Panc1 (cell line): Measurements from ENCODE around the gene EXTL1. TPM values are rescaled to one million over a fixed set of nuclear protein-coding genes. Genes with fewer than 3 reads are reported as not detected.

Experiments used
- ATAC-seq: fragments of 200-7000 bp; cut with Tn5 transposase; 2 replicates; pipeline ENCODE4 v1.9.1; 2020; ENCODE audit warnings: mild to moderate bottlenecking, moderate library complexity
- BruUV-seq: library from RNA; stranded (reverse); fragments of 400-500 nt; replicated peaks from 2 replicates; lab custom pipeline; 2021; lab: Mats Ljungman, UMichigan
- CTCF ChIA-PET: fragments of 300-600 bp; sonication (Branson Sonifier 250); formaldehyde crosslinking; loops from one replicate; lab custom pipeline; 2022; ENCODE audit warnings: antibody characterized with exemption; lab: Charles Lee
- POLR2A ChIA-PET: fragments of 300-600 bp; sonication (Branson Sonifier 250); formaldehyde crosslinking; loops from one replicate; lab custom pipeline; 2022; ENCODE audit warnings: antibody characterized with exemption; lab: Charles Lee
- DNase-seq: peaks from one replicate; pipeline ENCODE4 v3.0.0-alpha.2; 2010; ENCODE audit warnings: low read depth, low spot score
- H3K27ac ChIP-seq: 2 replicates; pipeline ENCODE4 v1.5.1; 2011; ENCODE audit warnings: mild to moderate bottlenecking, low read length, inconsistent platforms
- H3K27me3 ChIP-seq: fragments of 200-500 bp; sonication (Bioruptor generic); 2 replicates; pipeline ENCODE4 v1.6.0; 2014; ENCODE audit warnings: low read length, inconsistent platforms; ENCODE audit not compliant: control insufficient read depth, insufficient read depth
- H3K36me3 ChIP-seq: fragments of 200-500 bp; sonication (Bioruptor generic); 2 replicates; pipeline ENCODE4 v1.5.1; 2014; ENCODE audit warnings: inconsistent platforms, mild to moderate bottlenecking, low read length, moderate library complexity; ENCODE audit not compliant: control insufficient read depth, insufficient read depth
- H3K4me1 ChIP-seq: 2 replicates; pipeline ENCODE4 v1.5.1; 2011; ENCODE audit warnings: inconsistent platforms, mild to moderate bottlenecking, low read length, moderate library complexity; ENCODE audit not compliant: control insufficient read depth, insufficient read depth
- H3K4me3 ChIP-seq, 2 experiments: 2 replicates each; pipeline ENCODE4 v1.5.1; 2011 to 2012; ENCODE audit warnings: low read depth in 2 of 2, low read length in 2 of 2, mild to moderate bottlenecking in 2 of 2, inconsistent platforms in 1 of 2, moderate library complexity in 1 of 2
- H3K9me3 ChIP-seq: fragments of 200-500 bp; sonication (Bioruptor generic); 2 replicates; pipeline ENCODE4 v1.5.1; 2014; ENCODE audit warnings: low read depth, mild to moderate bottlenecking, inconsistent platforms, low read length, moderate library complexity; ENCODE audit not compliant: control insufficient read depth, insufficient read depth
- CTCF ChIP-seq: fragments of 450-650 bp; IDR thresholded peaks from 2 replicates; pipeline ENCODE4 v1.5.1; 2017; ENCODE audit warnings: mild to moderate bottlenecking
- POLR2AphosphoS5 ChIP-seq: IDR thresholded peaks from 2 replicates; pipeline ENCODE4 v1.6.1; 2012; ENCODE audit warnings: mild to moderate bottlenecking, low read depth, low read length, moderate library complexity
- REST ChIP-seq, 2 experiments: IDR thresholded peaks; 2 replicates each; pipeline ENCODE4 v1.6.1; 2011 to 2012; ENCODE audit warnings: low read depth in 2 of 2, control low read depth in 1 of 2, low read length in 1 of 2, mild to moderate bottlenecking in 1 of 2, moderate library complexity in 1 of 2; ENCODE audit not compliant: insufficient read depth in 1 of 2
- SIN3A ChIP-seq: IDR thresholded peaks from 2 replicates; pipeline ENCODE4 v1.6.1; 2012; ENCODE audit warnings: low read depth, mild to moderate bottlenecking, low read length, moderate library complexity, borderline replicate concordance; ENCODE audit not compliant: insufficient read depth
- TCF7L2 ChIP-seq: IDR thresholded peaks from 2 replicates; pipeline ENCODE4 v1.6.1; 2011; ENCODE audit warnings: mild to moderate bottlenecking, low read depth, low read length, inconsistent platforms
- in situ Hi-C: cut with HindIII; loops from 2 replicates; pipeline ENCODE4 v1.10.0; 2016; ENCODE audit warnings: low sequenced_read_pairs, low pct_unique_long_range_greater_than_20kb
- intact Hi-C: fragments of 100-400 bp; cut with micrococcal nuclease; formaldehyde crosslinking; loops from one replicate; pipeline ENCODE4 v1.10.0; 2022; ENCODE audit not compliant: unreplicated experiment
- total RNA-seq: library from RNA; stranded (reverse); gene quantifications from one replicate; pipeline ENCODE4 v1.2.1, GENCODE V29; 2021; ENCODE audit not compliant: unreplicated experiment

The EXTL1 gene
- total RNA-seq, 1 experiment from 2014 or later: 0.10 TPM

GRCh38 chr1:26078286-26079177 is 57.0 kb downstream of the EXTL1 start:
- no peaks in the 10 kb centered on the region; the same call in 1 of the 2 replicates for H3K27me3 ChIP-seq
- intact Hi-C loops (no loop called here), in situ Hi-C loops (no loop called here)
- no peaks in the 10 kb centered on the region for H3K9me3 ChIP-seq
- H3K4me3 ChIP-seq: no peak overlapping the region
- no TSS peak for BruUV-seq
- ChIA-PET POLR2A (interaction anchor here (0.5 to 0.7 kb wide), 2 partner anchors 11 to 109 kb away, joined by 3 to 12 read pairs; no protein-coding TSS in a partner anchor), CTCF (interaction anchor here (0.5 kb wide), 1 partner anchor 41 kb away, joined by 4 read pairs; no protein-coding TSS in a partner anchor)
- H3K27ac ChIP-seq: no peak overlapping the region
- no peaks in the 10 kb centered on the region for H3K36me3 ChIP-seq
- ATAC-seq (no peak), DNase-seq (no peak)
- TF ChIP-seq TCF7L2: no peak
- TF ChIP-seq REST (IDR thresholded peaks at IDR 0.05; ENCODE audit: insufficient read depth in 1 of 2, low read depth in 2 of 2, low read length in 1 of 2): no peak
- no peak for TF ChIP-seq CTCF
- no peak for TF ChIP-seq POLR2AphosphoS5
- no peak for TF ChIP-seq SIN3A
- H3K4me1 ChIP-seq: no peaks in the 10 kb centered on the region

GRCh38 chr1:26079178-26079563 is 57.6 kb downstream of the EXTL1 start:
- H3K4me1 ChIP-seq: no peaks in the 10 kb centered on the region
- TF ChIP-seq POLR2AphosphoS5 (no peak), REST (IDR thresholded peaks at IDR 0.05; ENCODE audit: insufficient read depth in 1 of 2, low read depth in 2 of 2, low read length in 1 of 2) (no peak), TCF7L2 (no peak)
- POLR2A ChIA-PET: no interaction called here

More at GRCh38 chr1:26079178-26079563, 57.6 kb downstream of the EXTL1 start:
- H3K9me3 ChIP-seq: no peaks in the 10 kb centered on the region
- no peaks in the 10 kb centered on the region for H3K36me3 ChIP-seq
- no peak overlapping the region for H3K4me3 ChIP-seq
- in situ Hi-C loops (no loop called here), intact Hi-C loops (no loop called here)
- no peak for ATAC-seq
- CTCF ChIA-PET: no interaction called here
- no TSS peak for BruUV-seq
- no peaks in the 10 kb centered on the region; the same call in 1 of the 2 replicates for H3K27me3 ChIP-seq
- DNase-seq: no peak
- no peak overlapping the region for H3K27ac ChIP-seq
